Retinal pigment epithelial cell (primary cell): ENCODE measurements around the gene ARMC3.

ENCODE experiments used
- DNase-seq: peaks from one replicate; pipeline ENCODE4 v3.0.0-alpha.2; 2010; ENCODE audit warnings: low read depth
- H3K4me3 ChIP-seq: 2 replicates; pipeline ENCODE4 v1.5.1; 2011; ENCODE audit warnings: mild to moderate bottlenecking, low read length, control low read depth, moderate library complexity
- TF ChIP-seq, protein P1 (sequence below): conservative IDR thresholded peaks from 2 replicates; pipeline ENCODE4 v1.5.1; 2011; ENCODE audit warnings: low read depth, low read length, control low read depth, inconsistent platforms

Gene ARMC3

DNA sequence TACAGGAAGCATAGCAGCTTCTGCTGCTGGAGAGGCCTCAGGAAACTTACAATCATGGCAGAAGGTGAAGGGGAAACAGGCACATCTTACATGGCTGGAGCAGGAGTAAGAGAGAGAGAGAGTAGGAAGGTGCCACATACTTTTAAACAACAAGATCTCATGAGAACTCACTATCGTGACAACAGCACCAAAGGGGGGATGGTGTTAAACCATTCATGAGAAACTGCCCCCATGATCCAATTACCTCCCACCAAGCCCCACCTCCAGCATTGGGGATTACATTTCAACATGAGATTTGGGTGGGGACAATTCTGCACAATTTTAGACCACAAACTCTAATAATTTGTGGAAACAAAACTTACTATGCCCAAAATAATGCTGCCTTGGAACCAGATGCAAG is 16.8 kb upstream of the ARMC3 start:
- H3K4me3 ChIP-seq = no peak overlapping the region
- TF ChIP-seq, protein P1, sequence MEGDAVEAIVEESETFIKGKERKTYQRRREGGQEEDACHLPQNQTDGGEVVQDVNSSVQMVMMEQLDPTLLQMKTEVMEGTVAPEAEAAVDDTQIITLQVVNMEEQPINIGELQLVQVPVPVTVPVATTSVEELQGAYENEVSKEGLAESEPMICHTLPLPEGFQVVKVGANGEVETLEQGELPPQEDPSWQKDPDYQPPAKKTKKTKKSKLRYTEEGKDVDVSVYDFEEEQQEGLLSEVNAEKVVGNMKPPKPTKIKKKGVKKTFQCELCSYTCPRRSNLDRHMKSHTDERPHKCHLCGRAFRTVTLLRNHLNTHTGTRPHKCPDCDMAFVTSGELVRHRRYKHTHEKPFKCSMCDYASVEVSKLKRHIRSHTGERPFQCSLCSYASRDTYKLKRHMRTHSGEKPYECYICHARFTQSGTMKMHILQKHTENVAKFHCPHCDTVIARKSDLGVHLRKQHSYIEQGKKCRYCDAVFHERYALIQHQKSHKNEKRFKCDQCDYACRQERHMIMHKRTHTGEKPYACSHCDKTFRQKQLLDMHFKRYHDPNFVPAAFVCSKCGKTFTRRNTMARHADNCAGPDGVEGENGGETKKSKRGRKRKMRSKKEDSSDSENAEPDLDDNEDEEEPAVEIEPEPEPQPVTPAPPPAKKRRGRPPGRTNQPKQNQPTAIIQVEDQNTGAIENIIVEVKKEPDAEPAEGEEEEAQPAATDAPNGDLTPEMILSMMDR = no peak
- no peak for DNase-seq

GRCh38 chr10:22911889-22912762 is 15.7 kb upstream of the ARMC3 start:
- DNase-seq = peak; percentile 96
- no peak overlapping the region for H3K4me3 ChIP-seq
- TF ChIP-seq, protein P1 = no peak

DNA sequence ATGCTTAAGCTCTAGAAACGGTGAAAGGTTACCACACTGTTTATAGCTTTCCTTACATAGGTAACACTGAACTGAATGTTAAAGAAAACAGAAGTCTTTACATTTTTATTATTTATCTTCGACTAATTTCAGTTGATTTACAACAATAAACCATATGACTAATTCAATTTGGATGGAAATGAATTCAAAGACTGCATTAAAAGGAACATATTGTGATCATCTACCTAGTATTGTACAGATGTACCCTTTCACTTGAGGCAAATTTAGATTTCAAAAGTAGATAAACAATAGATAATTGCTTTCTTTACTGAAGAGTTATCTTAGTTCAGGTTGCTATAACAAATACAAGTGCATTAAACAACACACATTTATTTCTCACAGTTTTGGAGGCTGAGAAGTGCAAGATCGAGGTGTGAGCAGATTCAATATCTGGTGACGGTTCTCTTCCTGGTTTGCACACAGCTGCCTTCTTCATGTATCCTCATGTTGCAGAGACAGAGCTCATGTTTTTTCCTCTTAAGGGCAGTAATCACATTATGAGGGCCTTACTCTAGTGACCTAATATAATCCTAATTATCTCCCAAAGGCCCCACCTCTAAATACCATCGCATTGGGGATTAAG is 15.0 kb upstream of the ARMC3 start:
- DNase-seq = no peak
- no peak overlapping the region for H3K4me3 ChIP-seq
- TF ChIP-seq, protein P1 = no peak

DNA sequence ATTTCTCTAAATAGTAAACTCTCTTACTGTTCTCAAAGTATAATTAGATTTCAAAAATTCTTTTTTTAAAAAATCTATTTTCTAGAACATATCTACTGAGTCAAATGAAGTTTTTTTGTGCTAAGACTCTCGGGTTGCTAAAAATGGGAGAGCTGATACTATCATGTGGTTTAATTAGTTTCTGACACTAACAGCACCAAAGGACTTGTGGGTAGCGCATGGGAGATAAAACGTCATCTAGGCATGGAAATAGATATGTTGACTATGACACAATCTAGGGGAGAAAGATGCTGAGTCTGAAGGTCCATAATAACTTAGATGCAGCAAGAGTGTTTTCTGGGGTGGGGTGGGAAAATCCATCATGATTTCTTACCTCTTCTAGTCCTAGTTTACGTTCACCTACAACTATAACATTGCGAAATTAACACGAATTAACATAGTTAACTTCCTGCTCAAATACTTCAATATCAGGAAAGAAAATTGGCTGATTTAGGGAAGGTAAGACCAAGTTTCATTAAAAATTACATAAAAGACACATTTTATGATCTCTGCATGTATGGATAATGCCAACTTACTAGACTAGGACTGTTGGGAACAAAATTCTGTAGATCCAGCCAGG is 14.3 kb upstream of the ARMC3 start:
- DNase-seq = no peak
- no peak overlapping the region for H3K4me3 ChIP-seq
- TF ChIP-seq, protein P1 = no peak

DNA sequence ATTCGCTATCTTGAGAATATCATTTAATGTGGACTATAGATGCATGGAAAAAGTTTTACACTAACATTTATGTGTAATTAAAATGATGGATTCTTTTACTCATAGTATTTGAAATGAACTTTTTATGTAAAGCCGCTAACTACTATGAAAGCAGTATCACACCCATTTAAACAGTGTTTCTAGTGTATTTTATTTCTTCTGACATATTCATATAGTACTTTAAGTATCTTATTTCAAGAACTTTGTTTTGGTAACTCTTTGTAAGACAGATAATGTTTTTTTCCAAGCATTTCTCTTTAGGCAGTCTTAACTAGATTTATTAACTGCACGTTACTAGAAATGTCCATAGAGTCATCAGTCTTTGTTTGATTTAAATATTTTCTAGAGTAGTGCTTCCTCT is 12.5 kb upstream of the ARMC3 start:
- no peak overlapping the region for H3K4me3 ChIP-seq
- TF ChIP-seq, protein P1 = no peak

GRCh38 chr10:22925088-22925487 is 2.8 kb upstream of the ARMC3 start:
- TF ChIP-seq, protein P1 = no peak
- no peak for DNase-seq

More for the DNA sequence above, 12.5 kb upstream of the ARMC3 start:
- DNase-seq = no peak

More at GRCh38 chr10:22925088-22925487, 2.8 kb upstream of the ARMC3 start:
- no peak overlapping the region for H3K4me3 ChIP-seq
